GM12878 (cell line): ENCODE data around the gene ESR1. TPM values are rescaled to one million over a fixed set of nuclear protein-coding genes. Genes with fewer than 3 reads are reported as not detected.

Source experiments
- EP300 ChIP-seq, 2 experiments: fragments of 150-350 bp in 1 of 2; IDR thresholded peaks; 2 replicates each; pipeline ENCODE4 v1.6.1; 2011 to 2012; ENCODE audit warnings: low read depth in 2 of 2, low read length in 2 of 2, borderline replicate concordance in 1 of 2, improper control_type of control experiment in 1 of 2, inconsistent platforms in 1 of 2; ENCODE audit not compliant: control insufficient read depth in 1 of 2
- HCFC1 ChIP-seq: fragments of 150-350 bp; IDR thresholded peaks from 2 replicates; pipeline ENCODE4 v1.6.1; 2014; ENCODE audit warnings: low read length
- MEF2A ChIP-seq: IDR thresholded peaks from 2 replicates; pipeline ENCODE4 v1.6.1; 2011; ENCODE audit warnings: low read depth, mild to moderate bottlenecking, low read length, moderate library complexity; ENCODE audit not compliant: insufficient read depth
- MEF2B ChIP-seq: fragments of 450-650 bp; IDR thresholded peaks from 2 replicates; pipeline ENCODE4 v1.6.1; 2018; ENCODE audit warnings: mild to moderate bottlenecking, moderate library complexity; ENCODE audit not compliant: partially characterized antibody, poor library complexity, severe bottlenecking
- SIN3A ChIP-seq: IDR thresholded peaks from 2 replicates; pipeline ENCODE4 v1.6.1; 2012; ENCODE audit warnings: low read depth, low read length, improper control_type of control experiment
- SRF ChIP-seq, 2 experiments: IDR thresholded peaks; 2 replicates each; pipeline ENCODE4 v1.6.1; 2011; ENCODE audit warnings: low read depth in 2 of 2, low read length in 2 of 2, mild to moderate bottlenecking in 1 of 2, moderate library complexity in 1 of 2
- TBL1XR1 ChIP-seq: IDR thresholded peaks from 2 replicates; pipeline ENCODE4 v1.6.1; 2012; ENCODE audit warnings: low read depth, low read length, improper control_type of control experiment
- ZNF622 ChIP-seq: fragments of 450-650 bp; IDR thresholded peaks from 2 replicates; pipeline ENCODE4 v1.6.1; 2017; ENCODE audit warnings: mild to moderate bottlenecking, inconsistent platforms
- polyA plus RNA-seq, 11 experiments: library from polyadenylated mRNA; depleted of rRNA in 4 of 11; unstranded in 6 of 11; stranded (reverse) in 5 of 11; fragments of >200 nt; fragmentation: Nextera tagmentation in 4 of 11; fragmentation: Illumina TruSeq in 1 of 11; extraction: Ambion mirVana in 4 of 11; extraction: Trizol in 1 of 11; gene quantifications; 1 replicate in 1 of 11; 2 replicates in 10 of 11; pipeline versions ENCODE4 v1.2.1 to v1.2.3, GENCODE V29; 2011 to 2016; ENCODE audit warnings: inconsistent platforms in 2 of 11, missing spikeins in 2 of 11, low read depth in 1 of 11
- total RNA-seq, 4 experiments: library from RNA; depleted of rRNA in 3 of 4; stranded (reverse); fragments of >200 nt in 3 of 4; fragmentation: Illumina TruSeq in 1 of 4; extraction: Trizol in 1 of 4; gene quantifications; 2 replicates each; pipeline versions ENCODE4 v1.2.1 to v1.2.3, GENCODE V29; 2013 to 2021
- TF ChIP-seq, protein P1 (sequence below): IDR thresholded peaks from 2 replicates; pipeline ENCODE4 v1.6.1; 2012; ENCODE audit warnings: improper control_type of control experiment, low read depth, low read length; ENCODE audit not compliant: insufficient replicate concordance

ESR1 gene
- total and polyA plus RNA-seq, 10 of the 15 experiments (the other 5 are each of a cell fraction or from before 2014, with no cell fraction given), result 0.03 to 0.51 (median 0.21) TPM; not detected in 4

DNA sequence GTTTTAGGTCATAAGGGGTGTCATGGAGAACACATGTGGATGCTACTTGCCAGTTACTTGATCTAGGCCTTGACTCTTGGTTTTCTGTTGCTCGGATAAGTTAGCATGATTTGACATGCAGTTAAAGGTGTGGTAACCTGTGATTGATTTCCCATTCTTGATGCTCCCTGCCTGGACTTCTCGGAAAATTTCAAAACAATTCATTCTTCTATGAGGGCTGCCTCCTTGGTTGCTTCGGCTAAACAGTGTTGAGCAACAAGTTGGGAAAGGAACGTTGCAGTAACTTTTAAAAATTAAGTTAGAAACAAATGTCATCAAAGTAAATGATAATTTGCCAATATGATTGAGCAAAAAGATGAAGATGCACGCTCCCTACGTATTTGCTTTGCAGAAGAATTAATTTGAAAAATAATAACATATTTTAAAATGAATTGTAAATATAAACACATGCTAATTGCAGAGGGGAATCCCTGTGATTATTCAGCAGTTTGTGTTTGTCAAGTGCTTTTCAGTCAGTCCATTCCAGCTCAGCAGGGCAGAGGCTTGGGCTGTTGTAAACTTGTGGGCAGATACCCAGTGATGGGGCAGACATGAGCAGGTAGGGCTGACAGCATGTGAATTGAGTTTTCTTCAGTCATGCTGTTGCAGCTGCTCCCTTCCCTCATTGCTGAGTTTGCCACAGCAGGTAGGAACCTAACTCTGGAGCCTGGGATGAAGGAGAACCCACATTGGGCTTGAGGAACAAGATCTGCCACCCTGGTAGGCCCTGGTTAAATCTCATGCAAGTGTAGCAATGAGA lies 110.2 kb downstream of the ESR1 start (continued):
- TF ChIP-seq, protein P1, sequence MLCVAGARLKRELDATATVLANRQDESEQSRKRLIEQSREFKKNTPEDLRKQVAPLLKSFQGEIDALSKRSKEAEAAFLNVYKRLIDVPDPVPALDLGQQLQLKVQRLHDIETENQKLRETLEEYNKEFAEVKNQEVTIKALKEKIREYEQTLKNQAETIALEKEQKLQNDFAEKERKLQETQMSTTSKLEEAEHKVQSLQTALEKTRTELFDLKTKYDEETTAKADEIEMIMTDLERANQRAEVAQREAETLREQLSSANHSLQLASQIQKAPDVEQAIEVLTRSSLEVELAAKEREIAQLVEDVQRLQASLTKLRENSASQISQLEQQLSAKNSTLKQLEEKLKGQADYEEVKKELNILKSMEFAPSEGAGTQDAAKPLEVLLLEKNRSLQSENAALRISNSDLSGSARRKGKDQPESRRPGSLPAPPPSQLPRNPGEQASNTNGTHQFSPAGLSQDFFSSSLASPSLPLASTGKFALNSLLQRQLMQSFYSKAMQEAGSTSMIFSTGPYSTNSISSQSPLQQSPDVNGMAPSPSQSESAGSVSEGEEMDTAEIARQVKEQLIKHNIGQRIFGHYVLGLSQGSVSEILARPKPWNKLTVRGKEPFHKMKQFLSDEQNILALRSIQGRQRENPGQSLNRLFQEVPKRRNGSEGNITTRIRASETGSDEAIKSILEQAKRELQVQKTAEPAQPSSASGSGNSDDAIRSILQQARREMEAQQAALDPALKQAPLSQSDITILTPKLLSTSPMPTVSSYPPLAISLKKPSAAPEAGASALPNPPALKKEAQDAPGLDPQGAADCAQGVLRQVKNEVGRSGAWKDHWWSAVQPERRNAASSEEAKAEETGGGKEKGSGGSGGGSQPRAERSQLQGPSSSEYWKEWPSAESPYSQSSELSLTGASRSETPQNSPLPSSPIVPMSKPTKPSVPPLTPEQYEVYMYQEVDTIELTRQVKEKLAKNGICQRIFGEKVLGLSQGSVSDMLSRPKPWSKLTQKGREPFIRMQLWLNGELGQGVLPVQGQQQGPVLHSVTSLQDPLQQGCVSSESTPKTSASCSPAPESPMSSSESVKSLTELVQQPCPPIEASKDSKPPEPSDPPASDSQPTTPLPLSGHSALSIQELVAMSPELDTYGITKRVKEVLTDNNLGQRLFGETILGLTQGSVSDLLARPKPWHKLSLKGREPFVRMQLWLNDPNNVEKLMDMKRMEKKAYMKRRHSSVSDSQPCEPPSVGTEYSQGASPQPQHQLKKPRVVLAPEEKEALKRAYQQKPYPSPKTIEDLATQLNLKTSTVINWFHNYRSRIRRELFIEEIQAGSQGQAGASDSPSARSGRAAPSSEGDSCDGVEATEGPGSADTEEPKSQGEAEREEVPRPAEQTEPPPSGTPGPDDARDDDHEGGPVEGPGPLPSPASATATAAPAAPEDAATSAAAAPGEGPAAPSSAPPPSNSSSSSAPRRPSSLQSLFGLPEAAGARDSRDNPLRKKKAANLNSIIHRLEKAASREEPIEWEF, result no peak
- TF ChIP-seq MEF2B (no peak), TBL1XR1 (no peak), HCFC1 (no peak), ZNF622 (no peak), MEF2A (no peak), EP300 (IDR thresholded peaks at IDR 0.05; ENCODE audit: borderline replicate concordance in 1 of 2, control insufficient read depth in 1 of 2, low read depth in 2 of 2, low read length in 2 of 2) (no peak), SRF (IDR thresholded peaks at IDR 0.05; ENCODE audit: low read depth in 2 of 2, low read length in 2 of 2) (no peak), SIN3A (no peak)
